K562 (cell line): Measurements from ENCODE around the gene LRRC61. TPM values are rescaled to one million over a fixed set of nuclear protein-coding genes. Genes with fewer than 3 reads are reported as not detected.

Experiments used
- ATAC-seq: fragments of 200-7000 bp; cut with Tn5 transposase; 3 replicates; pipeline ENCODE4 v1.9.1; 2020; ENCODE audit warnings: moderate library complexity
- BruUV-seq: library from RNA; stranded (reverse); fragments of 400-500 nt; replicated peaks from 2 replicates; lab custom pipeline; 2021; lab: Mats Ljungman, UMichigan
- CTCF ChIA-PET: fragments of 300-600 bp; formaldehyde crosslinking; extraction: SDS; loops from one replicate; lab custom pipeline; 2021; ENCODE audit warnings: low intra/inter-chr PET ratio; lab: Yijun Ruan, JAX
- POLR2A ChIA-PET: fragments of 300-600, 350-650 bp; sonication (Branson Sonifier 250); formaldehyde crosslinking; extraction: SDS; loops from one replicate; lab custom pipeline; 2021; ENCODE audit warnings: antibody characterized with exemption, inconsistent platforms; lab: Yijun Ruan, JAX
- DNase-seq, 4 experiments: peaks; one replicate each; pipeline versions ENCODE4 v3.0.0 to v3.0.0-alpha.2; 2011 to 2018; ENCODE audit warnings: low spot score in 3 of 4, mixed read lengths in 3 of 4; ENCODE audit errors: extremely low read depth in 1 of 4
- FAIRE-seq: peaks from 2 replicates; lab custom pipeline; 2011; peaks lifted over from hg19 to GRCh38; lab: Jason Lieb, UNC
- H2AFZ ChIP-seq: 2 replicates; pipeline ENCODE4 v1.6.0; 2011; ENCODE audit warnings: low read depth, low read length, control low read depth, inconsistent platforms
- H3K27ac ChIP-seq: fragments of 200-600 bp; 3 replicates; pipeline ENCODE4 v1.8.0; 2011; ENCODE audit warnings: low read depth, mild to moderate bottlenecking, control low read depth, inconsistent platforms, low read length, moderate library complexity, mixed read lengths; ENCODE audit errors: extremely low read depth
- H3K27me3 ChIP-seq, 2 experiments: fragments of 300-600 bp in 1 of 2; 2 replicates in 1 of 2; 3 replicates in 1 of 2; pipeline versions ENCODE4 v1.6.0 to v1.8.0; 2011; ENCODE audit warnings: inconsistent platforms in 2 of 2, low read length in 2 of 2, mild to moderate bottlenecking in 1 of 2, mixed read lengths in 1 of 2, moderate library complexity in 1 of 2; ENCODE audit not compliant: control insufficient read depth in 2 of 2, insufficient read depth in 2 of 2
- H3K36me3 ChIP-seq: fragments of 300-600 bp; 3 replicates; pipeline ENCODE4 v1.8.0; 2011; ENCODE audit warnings: mild to moderate bottlenecking, low read length, inconsistent platforms; ENCODE audit not compliant: control insufficient read depth, insufficient read depth
- H3K4me1 ChIP-seq, 2 experiments: fragments of 200-600 bp in 1 of 2; replicated peaks in 1 of 2; 2 replicates in 1 of 2; 3 replicates in 1 of 2; pipeline versions ENCODE4 v1.5.1 to v1.8.0; 2011; ENCODE audit warnings: inconsistent platforms in 2 of 2, low read length in 2 of 2, mild to moderate bottlenecking in 1 of 2, mixed read lengths in 1 of 2, moderate library complexity in 1 of 2; ENCODE audit not compliant: control insufficient read depth in 2 of 2, insufficient read depth in 2 of 2
- H3K4me2 ChIP-seq: 2 replicates; pipeline ENCODE4 v1.6.1; 2011; ENCODE audit warnings: low read length, control low read depth, inconsistent platforms, mixed read lengths; ENCODE audit not compliant: insufficient read depth
- H3K4me3 ChIP-seq: fragments of 200-600 bp; sonication (generic), shearing (Covaris generic); 2 replicates; pipeline ENCODE4 v1.5.1; 2016; ENCODE audit warnings: control low read depth, inconsistent platforms
- H3K79me2 ChIP-seq: fragments of 200-600 bp; 3 replicates; pipeline ENCODE4 v1.8.0; 2011; ENCODE audit warnings: low read length, inconsistent platforms; ENCODE audit not compliant: control insufficient read depth, insufficient read depth
- H3K9ac ChIP-seq, 2 experiments: 2 replicates each; pipeline versions ENCODE4 v1.6.0 to v1.6.1; 2011; ENCODE audit warnings: low read depth in 2 of 2, low read length in 2 of 2, control low read depth in 1 of 2, inconsistent platforms in 1 of 2, mild to moderate bottlenecking in 1 of 2, mixed read lengths in 1 of 2; ENCODE audit not compliant: insufficient read depth in 1 of 2
- H3K9me1 ChIP-seq: one replicate; pipeline ENCODE4 v1.6.0; 2011; ENCODE audit warnings: inconsistent platforms, mild to moderate bottlenecking, low read length, moderate library complexity; ENCODE audit not compliant: control insufficient read depth, insufficient read depth
- H3K9me3 ChIP-seq: replicated peaks from 2 replicates; pipeline ENCODE4 v1.5.1; 2011; ENCODE audit warnings: low read depth, low read length, inconsistent platforms; ENCODE audit not compliant: control insufficient read depth, insufficient read depth
- H4K20me1 ChIP-seq: replicated peaks from 2 replicates; pipeline ENCODE4 v1.6.1; 2011; ENCODE audit warnings: low read length, inconsistent platforms, mixed read lengths; ENCODE audit not compliant: control insufficient read depth, insufficient read depth
- ATF7 ChIP-seq: fragments of 450-650 bp; IDR thresholded peaks from 2 replicates; pipeline ENCODE4 v1.7.1; 2014; ENCODE audit warnings: mild to moderate bottlenecking, moderate library complexity
- BRCA1 ChIP-seq, 2 experiments: fragments of 450-650 bp in 1 of 2; sonication (generic) in 1 of 2; formaldehyde crosslinking in 1 of 2; IDR thresholded peaks; 2 replicates each; pipeline versions ENCODE4 v1.5.0 to v1.6.1; 2017 to 2020; ENCODE audit warnings: mild to moderate bottlenecking in 1 of 2, missing genetic modification reagents in 1 of 2
- CBFA2T2 ChIP-seq: fragments of 450-650 bp; conservative IDR thresholded peaks from 2 replicates; pipeline ENCODE4 v1.6.1; 2017; ENCODE audit warnings: mild to moderate bottlenecking
- CBX1 ChIP-seq: sonication (generic); IDR thresholded peaks from 2 replicates; pipeline ENCODE4 v1.6.1; 2016; ENCODE audit warnings: antibody characterized with exemption, low read depth, mild to moderate bottlenecking
- CHD4 ChIP-seq: fragments of 200-600 bp; sonication (generic); IDR thresholded peaks from 3 replicates; pipeline ENCODE4 v1.6.1; 2012; ENCODE audit warnings: low read depth, mild to moderate bottlenecking, mixed read lengths, low read length, inconsistent platforms; ENCODE audit not compliant: insufficient read depth, insufficient replicate concordance, poor library complexity, severe bottlenecking
- CREBBP ChIP-seq: IDR thresholded peaks from one replicate; pipeline ENCODE4 v1.6.1; 2012; ENCODE audit warnings: low read depth, mild to moderate bottlenecking, control low read depth, inconsistent platforms, low read length
- ETS1 ChIP-seq: conservative IDR thresholded peaks from 2 replicates; pipeline ENCODE4 v1.6.1; 2011; ENCODE audit warnings: low read depth, mild to moderate bottlenecking, low read length; ENCODE audit not compliant: control insufficient read depth
- FUS ChIP-seq: fragments of 200-400 bp; formaldehyde crosslinking; optimal IDR thresholded peaks from 2 replicates; pipeline ENCODE3; 2017; ENCODE audit warnings: low read depth, low read length
- HNRNPLL ChIP-seq: fragments of 200-400 bp; formaldehyde crosslinking; IDR thresholded peaks from 2 replicates; pipeline ENCODE4 v1.6.1; 2017; ENCODE audit warnings: low read length, low read depth, mild to moderate bottlenecking; ENCODE audit not compliant: poor library complexity, severe bottlenecking
- KDM2B ChIP-seq: fragments of 250-450 bp; sonication (Bioruptor Pico); IDR thresholded peaks from 2 replicates; pipeline ENCODE4 v1.8.0; 2021; ENCODE audit warnings: mild to moderate bottlenecking, moderate library complexity
- MAZ ChIP-seq, 2 experiments: fragments of 450-650 bp in 1 of 2; sonication (generic) in 1 of 2; formaldehyde crosslinking; IDR thresholded peaks in 1 of 2; conservative IDR thresholded peaks in 1 of 2; 2 replicates each; pipeline versions ENCODE4 v1.4.0 to v1.5.0; 2020; ENCODE audit warnings: mild to moderate bottlenecking in 1 of 2, missing genetic modification reagents in 1 of 2
- RBM22 ChIP-seq: fragments of 200-400 bp; formaldehyde crosslinking; IDR thresholded peaks from 2 replicates; pipeline ENCODE4 v1.6.1; 2018; ENCODE audit warnings: low read length, low read depth; ENCODE audit not compliant: poor library complexity, severe bottlenecking
- SNRNP70 ChIP-seq: fragments of 200-400 bp; formaldehyde crosslinking; optimal IDR thresholded peaks from 2 replicates; pipeline ENCODE3; 2017; ENCODE audit warnings: low read depth, low read length
- TAF1 ChIP-seq: IDR thresholded peaks from 2 replicates; pipeline ENCODE4 v1.6.1; 2011; ENCODE audit warnings: mild to moderate bottlenecking, low read length, moderate library complexity; ENCODE audit not compliant: insufficient read depth, control insufficient read depth, severe bottlenecking; ENCODE audit errors: extremely low read depth
- YY1 ChIP-seq, 3 experiments: IDR thresholded peaks; 2 replicates each; pipeline ENCODE4 v1.6.1; 2011; ENCODE audit warnings: low read length in 2 of 3, mild to moderate bottlenecking in 2 of 3, moderate library complexity in 2 of 3, borderline replicate concordance in 1 of 3, control low read depth in 1 of 3, low read depth in 1 of 3; ENCODE audit not compliant: insufficient read depth in 3 of 3, insufficient replicate concordance in 2 of 3, control insufficient read depth in 1 of 3, insufficient read length in 1 of 3; ENCODE audit errors: extremely low read depth in 1 of 3
- ZBTB7A ChIP-seq: IDR thresholded peaks from 2 replicates; pipeline ENCODE4 v1.6.1; 2011; ENCODE audit warnings: low read depth, mild to moderate bottlenecking, low read length, moderate library complexity, borderline replicate concordance; ENCODE audit not compliant: control insufficient read depth
- ZEB2 ChIP-seq: fragments of 450-650 bp; IDR thresholded peaks from 2 replicates; pipeline ENCODE4 v1.6.1; 2016
- ZNF12 ChIP-seq: sonication (generic); formaldehyde crosslinking; IDR thresholded peaks from 2 replicates; pipeline ENCODE4 v1.4.0; 2020; ENCODE audit warnings: mild to moderate bottlenecking, missing genetic modification reagents
- ZNF263 ChIP-seq: sonication (generic); formaldehyde crosslinking; IDR thresholded peaks from 2 replicates; pipeline ENCODE4 v1.8.0; 2022; ENCODE audit warnings: mild to moderate bottlenecking, missing genetic modification reagents, borderline replicate concordance
- WGBS: fragments of 100-300 bp; shearing (Covaris generic); methylation state at CpG from one replicate; pipeline ENCODE4 v1.1.6; 2016; ENCODE audit warnings: low coverage, mixed read lengths; ENCODE audit not compliant: insufficient coverage; ENCODE audit errors: missing lambda C conversion rate; 5-methylcytosine and 5-hydroxymethylcytosine counted together
- in situ Hi-C: fragments of 300-500 bp; cut with MboI; formaldehyde crosslinking; loops from 4 replicates; pipeline ENCODE4 v1.15.0; 2018; ENCODE audit warnings: inconsistent platforms, mixed read lengths
- intact Hi-C: fragments of 100-400 bp; cut with micrococcal nuclease; formaldehyde crosslinking; loops from 2 replicates; pipeline ENCODE4 v1.14.2; 2022
- polyA plus RNA-seq, 8 experiments: library from polyadenylated mRNA; depleted of rRNA in 4 of 8; stranded (reverse) in 5 of 8; unstranded in 3 of 8; fragments of >200 nt; fragmentation: Nextera tagmentation in 2 of 8; fragmentation: Illumina TruSeq in 1 of 8; extraction: Ambion mirVana in 2 of 8; extraction: Trizol in 1 of 8; gene quantifications; 2 replicates each; pipeline versions ENCODE4 v1.2.1 to v1.2.3, GENCODE V29; 2011 to 2014; ENCODE audit warnings: inconsistent platforms in 1 of 8, missing spikeins in 1 of 8
- total RNA-seq, 7 experiments: library from RNA; depleted of rRNA in 6 of 7; stranded (reverse); fragments of >200 nt in 6 of 7; fragmentation: Illumina TruSeq in 2 of 7; extraction: Trizol in 2 of 7; gene quantifications; 2 replicates each; pipeline versions ENCODE4 v1.2.1 to v1.2.3, GENCODE V29; 2011 to 2021; ENCODE audit warnings: low replicate concordance in 1 of 7

Gene LRRC61
- total and polyA plus RNA-seq, 9 of the 15 experiments (the other 6 are each of a cell fraction or from before 2014, with no cell fraction given), result 1.3 to 55.2 (median 35.2) TPM

DNA sequence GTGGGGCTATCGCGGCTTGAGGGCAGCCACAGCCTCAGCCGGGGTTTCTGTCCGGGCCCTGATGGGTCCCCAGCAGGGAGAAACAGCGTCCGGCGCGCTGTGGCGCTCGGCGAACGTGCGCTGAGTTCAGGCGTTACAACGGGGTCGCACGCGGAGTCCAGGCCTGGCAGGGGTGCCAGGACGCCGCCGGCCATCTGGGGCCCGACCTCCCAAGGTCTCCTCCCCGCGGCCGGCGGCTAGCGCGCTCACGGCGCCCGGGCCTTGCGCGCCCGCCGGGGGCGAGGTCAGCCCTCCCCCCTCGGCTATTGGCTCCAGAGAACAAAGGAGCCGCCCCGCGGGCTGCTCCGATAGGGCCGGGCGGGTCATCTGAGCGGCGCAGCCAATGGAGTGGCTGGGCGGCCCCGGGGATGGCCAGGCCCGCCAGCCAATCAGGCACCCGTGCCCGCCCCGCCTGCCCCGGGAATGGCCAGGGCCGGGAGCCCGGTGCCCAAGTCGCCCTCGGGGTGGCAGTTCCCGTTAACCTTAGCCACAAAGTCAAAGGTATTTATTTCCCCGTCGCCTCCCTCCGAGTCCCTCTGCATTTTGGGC is 55.8 kb downstream of the LRRC61 start, which contains the start of gene ZNF775:
ZNF775 (plus strand) TSS at position 478 of the 588 bp plus-strand sequence. CDS start 9,141 bp downstream, outside the sequence.
- no TSS peak for BruUV-seq
- DNase-seq (peak; percentile 98 to 100 (median 100)), ATAC-seq (peak; percentile 98), FAIRE-seq (peak; percentile 40)
- in situ Hi-C loops (no loop called here), intact Hi-C loops (loop anchor here (1.0 to 2.0 kb wide), 4 partner anchors 21 to 664 kb away; a partner anchor contains a TSS)
- ChIA-PET CTCF (interaction anchor here (0.5 to 0.8 kb wide), 2 partner anchors 23 to 681 kb away, joined by 3 to 5 read pairs; no protein-coding TSS in a partner anchor), POLR2A (interaction anchor here (1.4 to 2.1 kb wide), 3 partner anchors 10 to 26 kb away, joined by 6 to 30 read pairs (median 7); partner anchors contain the start of gene REPIN1)
- no peaks in the 10 kb centered on the region for H3K27me3 ChIP-seq
- peak within 1 kb of the TSS; percentile 96 for H3K4me3 ChIP-seq
- peaks cover 34 to 54% of the 10 kb centered on the region in 2 experiments for H3K4me1 ChIP-seq
- H4K20me1 ChIP-seq, result peaks cover 24% of the 10 kb centered on the region
- under 1% methylated on average over 60 of the region's 60 CpGs for WGBS
- H3K9ac ChIP-seq, result peak within 1 kb of the TSS; percentile 85 to 95
- peaks cover 10% of the 10 kb centered on the region for H3K9me1 ChIP-seq
- H3K36me3 ChIP-seq, result peaks cover 16% of the 10 kb centered on the region; the same call in 2 of the 3 replicates
- peak within 1 kb of the TSS; percentile 73 for H3K27ac ChIP-seq
- H3K4me2 ChIP-seq, result peak within 1 kb of the TSS; percentile 99
- H2AFZ ChIP-seq, result peak within 1 kb of the TSS; percentile 92
- H3K79me2 ChIP-seq, result peaks cover 60% of the 10 kb centered on the region
- H3K9me3 ChIP-seq, result no peaks in the 10 kb centered on the region
- peak; percentile 49; the same call in 1 of the 2 replicates for TF ChIP-seq ZNF12 (CRISPR knock-in tag)
- TF ChIP-seq RBM22, result peak; percentile 30
- peak; percentile 73 for TF ChIP-seq CBX1
- TF ChIP-seq YY1 (IDR thresholded peaks at IDR 0.05; ENCODE audit: borderline replicate concordance in 1 of 3, control insufficient read depth in 1 of 3, extremely low read depth in 1 of 3, insufficient read depth in 3 of 3, insufficient read length in 1 of 3, insufficient replicate concordance in 2 of 3, low read depth in 1 of 3, low read length in 2 of 3), result peak in 2 of 3 experiments; percentile 62 to 63
- no peak for TF ChIP-seq CHD4
- peak; percentile 51 for TF ChIP-seq FUS
- TF ChIP-seq MAZ (CRISPR knock-in tag; conservative IDR thresholded peaks at IDR 0.05 in 1 of 2, IDR thresholded peaks at IDR 0.05 in 1 of 2), result peak in 1 of 2 experiments; percentile 90; a peak in 1 of 4 replicates
- TF ChIP-seq KDM2B (CRISPR knock-in tag), result peak; percentile 57
- TF ChIP-seq HNRNPLL, result peak; percentile 92
- no peak for TF ChIP-seq CREBBP
- TF ChIP-seq ZEB2, result no peak
- TF ChIP-seq BRCA1 (IDR thresholded peaks at IDR 0.05), result no peak
- 0 out of 2 replicates have a peak, but pooled peaks have one; percentile 15 for TF ChIP-seq BRCA1 (CRISPR knock-in tag; IDR thresholded peaks at IDR 0.05)
- TF ChIP-seq ZNF263 (CRISPR knock-in tag), result no peak; the same call in 1 of the 2 replicates
- 0 out of 2 replicates have a peak, but pooled peaks have one; percentile 44 for TF ChIP-seq ETS1
- no peak for TF ChIP-seq SNRNP70
- TF ChIP-seq TAF1, result peak; percentile 85
- TF ChIP-seq CBFA2T2, result 0 out of 2 replicates have a peak, but pooled peaks have one; percentile 14
- peak; percentile 23; the same call in 1 of the 2 replicates for TF ChIP-seq ZBTB7A
- peak; percentile 75 for TF ChIP-seq ATF7
